Pericardium fibroblast (primary cell): Measurements from ENCODE around the gene ABCG2. TPM values are rescaled to one million over a fixed set of nuclear protein-coding genes. Genes with fewer than 3 reads are reported as not detected.

Experiments
- total RNA-seq: library from RNA; depleted of rRNA; stranded (reverse); fragments of >200 nt; gene quantifications from 2 replicates; pipeline ENCODE4 v1.2.3, GENCODE V29; 2015

The ABCG2 gene
- total RNA-seq = under 0.01 and 0.23 TPM in 2 replicates

DNA sequence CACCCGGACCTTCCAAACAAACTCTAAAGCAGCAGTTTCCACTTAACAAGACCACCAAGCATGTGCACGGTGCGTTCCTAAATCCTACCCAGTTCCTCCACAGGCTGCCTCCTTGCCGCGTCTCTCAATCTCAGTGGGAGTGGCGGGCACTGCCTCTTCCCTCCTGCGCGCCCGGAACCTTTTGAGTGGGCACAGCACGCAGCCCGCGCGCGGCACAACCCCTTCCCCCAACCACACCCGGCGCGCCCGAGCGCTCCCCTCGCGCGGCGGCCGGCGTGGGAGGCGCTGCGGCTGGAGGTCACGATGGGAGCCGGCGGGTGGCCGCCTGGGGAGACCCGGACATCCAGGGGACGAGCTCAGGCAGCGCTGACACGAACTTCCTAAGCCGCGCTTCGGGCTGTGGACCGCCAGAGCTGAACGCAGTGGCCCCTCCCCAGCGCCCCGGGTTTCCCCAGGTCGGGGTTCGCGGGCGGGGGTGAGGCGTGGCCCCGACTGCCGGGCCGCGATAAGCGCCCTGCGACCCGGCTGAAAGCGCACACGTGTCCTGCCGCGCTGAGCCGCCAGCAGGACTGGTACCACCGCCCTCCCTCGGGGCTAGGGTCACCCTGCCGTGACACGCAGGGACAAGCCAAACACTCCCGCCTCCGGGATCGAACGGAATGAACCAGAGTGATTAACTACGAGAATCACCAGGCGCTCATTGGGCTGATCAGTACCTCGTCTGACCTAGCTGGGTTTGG is at the start of gene ABCG2:
ABCG2 (minus strand) TSS at position 151 of the 740 bp plus-strand sequence. CDS start 18,644 bp downstream, outside the sequence.

Other genes starting within 250 kb of the ABCG2 start
- 7.8 TPM in 1 of 2 replicates, not detected in the other for gene SPP1, start 182.9 kb downstream of the ABCG2 start, total RNA-seq
- 41.8 and 44.3 TPM in 2 replicates for gene PKD2, start 151.0 kb downstream of the ABCG2 start, total RNA-seq
- gene PPM1K, start 125.9 kb upstream of the ABCG2 start, total RNA-seq = 1.8 and 6.9 TPM in 2 replicates
- 1.2 and 1.4 TPM in 2 replicates for gene HERC6, start 220.2 kb upstream of the ABCG2 start, total RNA-seq